Mesodermal cell (in vitro differentiated cells): Measurements from ENCODE around the gene ZSCAN10.
A peak's percentile ranks its signal among the peaks of the same experiment; 100 is the strongest.

Experiments used
- H3K27ac ChIP-seq: 2 replicates; pipeline ENCODE4 v1.7.0; 2013; ENCODE audit warnings: mild to moderate bottlenecking, low read depth, low read length, moderate library complexity; ENCODE audit not compliant: severe bottlenecking
- H3K36me3 ChIP-seq: 2 replicates; pipeline ENCODE4 v1.7.1; 2013; ENCODE audit warnings: mild to moderate bottlenecking, low read length, moderate library complexity; ENCODE audit not compliant: control insufficient read depth, insufficient read depth
- H3K4me1 ChIP-seq: one replicate; pipeline ENCODE4 v1.7.1; 2013; ENCODE audit warnings: mild to moderate bottlenecking, low read length; ENCODE audit not compliant: insufficient read depth, control insufficient read depth, poor library complexity, severe bottlenecking
- H3K4me3 ChIP-seq: 2 replicates; pipeline ENCODE4 v1.7.0; 2013; ENCODE audit warnings: low read length, control low read depth, mild to moderate bottlenecking; ENCODE audit not compliant: insufficient read depth, poor library complexity, severe bottlenecking; ENCODE audit errors: extremely low read depth
- H3K9me3 ChIP-seq: 2 replicates; pipeline ENCODE4 v1.7.1; 2013; ENCODE audit warnings: mild to moderate bottlenecking, low read length, moderate library complexity; ENCODE audit not compliant: control insufficient read depth
- WGBS, 2 experiments: methylation state at CpG; one replicate each; pipeline ENCODE4 v1.1.5; 2013; ENCODE audit warnings: missing lambda C conversion rate in 2 of 2; ENCODE audit not compliant: insufficient coverage in 2 of 2; 5-methylcytosine and 5-hydroxymethylcytosine counted together

The ZSCAN10 gene

GRCh38 chr16:3119286-3119685, 20.2 kb upstream of the ZSCAN10 start:
- no peaks in the 10 kb centered on the region for H3K4me1 ChIP-seq
- WGBS, 2 experiments = 94 to 97% methylated on average over 33 of the region's 33 CpGs

GRCh38 chr16:3118846-3119245, 19.8 kb upstream of the ZSCAN10 start:
- Histone ChIP-seq H3K36me3 (peaks cover 59% of the 10 kb centered on the region), H3K4me3 (no peak overlapping the region), H3K4me1 (peaks cover 4% of the 10 kb centered on the region), H3K9me3 (no peaks in the 10 kb centered on the region), H3K27ac (no peak overlapping the region)
- 97% methylated on average over 14 to 18 of the region's 20 CpGs for WGBS, 2 experiments

More at GRCh38 chr16:3119286-3119685, 20.2 kb upstream of the ZSCAN10 start:
- Histone ChIP-seq H3K36me3 (peaks cover 59% of the 10 kb centered on the region), H3K4me3 (no peak overlapping the region), H3K9me3 (no peaks in the 10 kb centered on the region), H3K27ac (no peak overlapping the region)

GRCh38 chr16:3118204-3118790, 19.2 kb upstream of the ZSCAN10 start:
- Histone ChIP-seq H3K4me3 (no peak overlapping the region), H3K9me3 (no peaks in the 10 kb centered on the region), H3K27ac (no peak overlapping the region), H3K4me1 (peaks cover 9% of the 10 kb centered on the region), H3K36me3 (peaks cover 59% of the 10 kb centered on the region)
- 90 to 92% methylated on average over 9 to 12 of the region's 16 CpGs for WGBS, 2 experiments

GRCh38 chr16:3115561-3115960, 16.5 kb upstream of the ZSCAN10 start:
- H3K4me1 ChIP-seq = peaks cover 13% of the 10 kb centered on the region
- H3K9me3 ChIP-seq = no peaks in the 10 kb centered on the region
- H3K4me3 ChIP-seq = no peak overlapping the region
- no peak overlapping the region for H3K27ac ChIP-seq
- WGBS, 2 experiments = 83 to 87% methylated on average over 9 to 10 of the region's 14 CpGs
- peaks cover 55% of the 10 kb centered on the region for H3K36me3 ChIP-seq

- 97 to 100% methylated on average over 9 to 12 of the region's 12 CpGs for WGBS, 2 experiments
- Histone ChIP-seq H3K36me3 (peaks cover 49% of the 10 kb centered on the region), H3K9me3 (no peaks in the 10 kb centered on the region), H3K4me1 (peaks cover 13% of the 10 kb centered on the region), H3K27ac (no peak overlapping the region), H3K4me3 (no peak overlapping the region)
These were observed 15.9 kb upstream of the ZSCAN10 start for GRCh38 chr16:3115003-3115402.

DNA sequence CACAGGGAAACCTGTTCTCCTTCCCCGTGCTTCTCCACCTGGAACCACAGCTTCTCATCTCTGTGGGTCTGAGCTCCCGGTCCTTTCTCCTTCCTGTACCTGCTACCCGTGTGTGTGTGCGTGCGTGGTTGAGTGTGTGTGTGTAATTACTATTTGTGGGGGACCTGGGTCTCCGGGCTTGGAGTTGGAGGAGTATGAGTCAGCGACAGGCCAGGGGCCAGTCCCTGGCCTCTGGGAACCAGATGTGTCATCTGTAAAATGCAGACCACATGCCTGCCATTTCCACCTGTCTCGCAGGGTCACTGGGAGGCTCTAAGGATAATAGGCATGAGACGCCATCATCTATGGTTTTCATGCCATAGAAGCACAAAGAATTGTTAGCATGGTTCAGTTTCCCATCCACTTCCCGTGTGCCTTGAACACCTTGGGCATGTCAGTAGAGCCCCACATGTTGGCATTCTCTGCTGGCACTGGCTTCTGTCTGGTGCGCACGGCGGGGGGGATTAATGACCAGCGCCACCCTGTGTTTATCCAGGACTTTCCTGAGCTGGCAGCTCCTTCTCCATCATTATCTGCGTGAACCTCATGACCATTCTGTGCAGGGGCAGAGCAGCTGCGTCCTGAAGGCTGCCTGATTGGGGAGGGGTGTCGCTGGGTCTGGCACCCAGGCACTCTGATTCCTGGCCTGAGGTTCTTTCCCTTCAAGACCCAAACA, 14.8 kb upstream of the ZSCAN10 start:
- Histone ChIP-seq H3K36me3 (peaks cover 40% of the 10 kb centered on the region), H3K9me3 (no peaks in the 10 kb centered on the region), H3K4me1 (peaks cover 13% of the 10 kb centered on the region), H3K27ac (no peak overlapping the region), H3K4me3 (peak overlapping the region; percentile 95)
- 86 to 87% methylated on average over 10 to 12 of the region's 17 CpGs for WGBS, 2 experiments

DNA sequence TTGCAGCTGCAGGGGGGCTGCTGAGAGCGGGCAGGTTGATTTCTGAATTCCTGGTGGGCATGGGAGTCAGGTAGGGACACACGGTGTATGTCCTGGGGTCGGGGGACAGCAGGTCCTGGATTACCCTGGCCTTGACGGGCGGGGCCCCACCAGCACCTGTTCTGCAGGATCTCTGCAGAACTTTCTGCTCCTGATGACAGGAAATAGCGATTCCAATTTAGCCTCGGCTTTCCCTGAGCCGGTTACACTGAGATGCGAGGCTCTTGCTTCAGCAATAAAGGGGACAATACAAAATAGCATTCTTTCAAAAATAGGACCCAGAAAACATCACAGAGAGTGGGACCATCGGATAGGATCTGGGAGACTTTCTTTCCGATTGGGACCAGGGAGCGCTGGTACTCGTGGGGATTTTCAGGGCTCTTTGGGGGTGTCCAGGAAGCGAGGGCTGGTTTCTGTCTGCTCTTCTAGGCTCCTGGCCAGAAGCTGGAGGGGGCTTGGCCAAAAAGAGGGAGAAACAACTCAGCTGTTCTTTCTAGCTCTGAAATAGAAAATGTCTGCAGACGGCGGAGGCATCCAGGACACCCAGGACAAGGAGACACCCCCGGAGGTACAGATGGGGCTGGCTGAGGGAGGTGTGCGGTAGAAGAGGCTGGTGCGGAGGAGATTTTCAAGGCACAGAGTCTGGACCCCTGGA, 13.9 kb upstream of the ZSCAN10 start:
- Histone ChIP-seq H3K4me1 (peaks cover 13% of the 10 kb centered on the region), H3K27ac (no peak overlapping the region), H3K9me3 (no peaks in the 10 kb centered on the region), H3K4me3 (peak overlapping the region; percentile 95), H3K36me3 (peaks cover 31% of the 10 kb centered on the region)
- 41 to 47% methylated on average over 18 of the region's 19 CpGs for WGBS, 2 experiments

- H3K4me3 ChIP-seq = peak within 1 kb of the TSS; percentile 95
- 11 to 18% methylated on average over 10 to 19 of the region's 23 CpGs for WGBS, 2 experiments
- peaks cover 25% of the 10 kb centered on the region for H3K36me3 ChIP-seq
- no peaks in the 10 kb centered on the region for H3K9me3 ChIP-seq
- H3K27ac ChIP-seq = no peak within 1 kb of the TSS
- H3K4me1 ChIP-seq = peaks cover 13% of the 10 kb centered on the region
These were observed 13.2 kb upstream of the ZSCAN10 start, which contains the start of gene ZNF205 for GRCh38 chr16:3112058-3112880. Gene ZNF205, plus strand, starts transcription at chr16:3112586. Its CDS starts 845 bp downstream, at chr16:3113431.

GRCh38 chr16:3106205-3106928, 7.3 kb upstream of the ZSCAN10 start:
- no peak overlapping the region for H3K27ac ChIP-seq
- 1 to 2% methylated on average over 58 to 74 of the region's 74 CpGs for WGBS, 2 experiments

More at GRCh38 chr16:3106205-3106928, 7.3 kb upstream of the ZSCAN10 start:
- H3K4me1 ChIP-seq = peaks cover 5% of the 10 kb centered on the region
- H3K36me3 ChIP-seq = no peaks in the 10 kb centered on the region
- H3K9me3 ChIP-seq = no peaks in the 10 kb centered on the region
- H3K4me3 ChIP-seq = peak overlapping the region; percentile 60
